ENCODE measurements around the gene TMEM40. TPM values are rescaled to one million over a fixed set of nuclear protein-coding genes. Genes with fewer than 3 reads are reported as not detected.

TMEM40 gene
- total and polyA plus RNA-seq, 2 experiments from 2014 or later, result 0.14 to 0.48 TPM

DNA sequence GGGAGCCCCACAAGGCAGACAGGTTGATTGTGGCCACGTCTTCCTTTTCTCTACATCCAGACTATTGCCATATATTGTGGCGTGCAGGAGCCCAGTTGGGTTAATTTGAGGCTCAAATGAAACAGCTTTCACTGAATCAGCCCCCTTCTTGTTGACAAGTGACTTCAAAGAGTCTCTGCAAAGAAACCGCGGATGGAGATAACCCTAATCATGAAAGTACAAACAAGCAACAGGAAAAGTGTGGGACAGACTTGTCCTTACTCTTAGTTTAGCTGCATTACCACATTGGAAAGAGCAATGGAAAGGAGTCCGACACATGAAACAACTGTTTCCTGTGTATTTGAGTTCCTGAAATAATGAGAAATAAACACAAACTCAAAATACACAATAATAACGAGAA lies 3.3 kb downstream of the TMEM40 start:
- H3K4me3 Mint-ChIP-seq, result no peak overlapping the region

More for the DNA sequence above, 3.3 kb downstream of the TMEM40 start:
- Mint-ChIP-seq H3K9me3 (no peaks in the 10 kb centered on the region), H3K27me3 (ENCODE audit: insufficient read depth, low read depth, poor library complexity) (peaks cover 14% of the 10 kb centered on the region), H3K27ac (no peak overlapping the region), H3K4me1 (peaks cover 18% of the 10 kb centered on the region), H3K36me3 (ENCODE audit: low read depth) (no peaks in the 10 kb centered on the region; the same call in 2 of the 3 replicates)
- ATAC-seq (no peak), DNase-seq (ENCODE audit: low spot score) (no peak)
- Histone ChIP-seq H3F3A (replicated peaks; ENCODE audit: low read depth) (no peaks in the 10 kb centered on the region), H3K79me2 (replicated peaks; ENCODE audit: insufficient read depth) (no peaks in the 10 kb centered on the region), H2AFZ (no peak overlapping the region), H3K4me2 (no peak overlapping the region), H3K9me2 (ENCODE audit: insufficient read depth) (no peaks in the 10 kb centered on the region), H3K27ac (ENCODE audit: low read depth) (no peak overlapping the region), H3K36me3 (ENCODE audit: insufficient read depth) (no peaks in the 10 kb centered on the region), H3K27me3 (ENCODE audit: insufficient read depth) (no peaks in the 10 kb centered on the region), H3K4me3 (no peak overlapping the region), H4K20me1 (replicated peaks; ENCODE audit: insufficient read depth) (no peaks in the 10 kb centered on the region), H3K4me1 (ENCODE audit: insufficient read depth) (no peaks in the 10 kb centered on the region)
- TF ChIP-seq POLR2AphosphoS5 (IDR thresholded peaks at IDR 0.05; ENCODE audit: low read depth) (no peak), EZH2 (IDR thresholded peaks at IDR 0.05; ENCODE audit: low read depth, unreplicated experiment) (no peak), ZNF331 (CRISPR knock-in tag; IDR thresholded peaks at IDR 0.05; ENCODE audit: low read depth) (no peak), EZH2phosphoT487 (IDR thresholded peaks at IDR 0.05; ENCODE audit: unreplicated experiment) (no peak), NANOG (IDR thresholded peaks at IDR 0.05; ENCODE audit: borderline replicate concordance) (no peak), CTCF (conservative IDR thresholded peaks at IDR 0.05; ENCODE audit: low read depth in 2 of 2) (no peak), REST (IDR thresholded peaks at IDR 0.05; ENCODE audit: unreplicated experiment) (no peak), CREB1 (CRISPR knock-in tag; IDR thresholded peaks at IDR 0.05; ENCODE audit: low read depth) (no peak), ZNF114 (CRISPR knock-in tag; IDR thresholded peaks at IDR 0.05) (no peak), STAT1 (IDR thresholded peaks at IDR 0.05; ENCODE audit: unreplicated experiment) (no peak), ETS1 (IDR thresholded peaks at IDR 0.05) (no peak), JUNB (IDR thresholded peaks at IDR 0.05; ENCODE audit: unreplicated experiment) (no peak)
- TF ChIP-seq, protein P1, sequence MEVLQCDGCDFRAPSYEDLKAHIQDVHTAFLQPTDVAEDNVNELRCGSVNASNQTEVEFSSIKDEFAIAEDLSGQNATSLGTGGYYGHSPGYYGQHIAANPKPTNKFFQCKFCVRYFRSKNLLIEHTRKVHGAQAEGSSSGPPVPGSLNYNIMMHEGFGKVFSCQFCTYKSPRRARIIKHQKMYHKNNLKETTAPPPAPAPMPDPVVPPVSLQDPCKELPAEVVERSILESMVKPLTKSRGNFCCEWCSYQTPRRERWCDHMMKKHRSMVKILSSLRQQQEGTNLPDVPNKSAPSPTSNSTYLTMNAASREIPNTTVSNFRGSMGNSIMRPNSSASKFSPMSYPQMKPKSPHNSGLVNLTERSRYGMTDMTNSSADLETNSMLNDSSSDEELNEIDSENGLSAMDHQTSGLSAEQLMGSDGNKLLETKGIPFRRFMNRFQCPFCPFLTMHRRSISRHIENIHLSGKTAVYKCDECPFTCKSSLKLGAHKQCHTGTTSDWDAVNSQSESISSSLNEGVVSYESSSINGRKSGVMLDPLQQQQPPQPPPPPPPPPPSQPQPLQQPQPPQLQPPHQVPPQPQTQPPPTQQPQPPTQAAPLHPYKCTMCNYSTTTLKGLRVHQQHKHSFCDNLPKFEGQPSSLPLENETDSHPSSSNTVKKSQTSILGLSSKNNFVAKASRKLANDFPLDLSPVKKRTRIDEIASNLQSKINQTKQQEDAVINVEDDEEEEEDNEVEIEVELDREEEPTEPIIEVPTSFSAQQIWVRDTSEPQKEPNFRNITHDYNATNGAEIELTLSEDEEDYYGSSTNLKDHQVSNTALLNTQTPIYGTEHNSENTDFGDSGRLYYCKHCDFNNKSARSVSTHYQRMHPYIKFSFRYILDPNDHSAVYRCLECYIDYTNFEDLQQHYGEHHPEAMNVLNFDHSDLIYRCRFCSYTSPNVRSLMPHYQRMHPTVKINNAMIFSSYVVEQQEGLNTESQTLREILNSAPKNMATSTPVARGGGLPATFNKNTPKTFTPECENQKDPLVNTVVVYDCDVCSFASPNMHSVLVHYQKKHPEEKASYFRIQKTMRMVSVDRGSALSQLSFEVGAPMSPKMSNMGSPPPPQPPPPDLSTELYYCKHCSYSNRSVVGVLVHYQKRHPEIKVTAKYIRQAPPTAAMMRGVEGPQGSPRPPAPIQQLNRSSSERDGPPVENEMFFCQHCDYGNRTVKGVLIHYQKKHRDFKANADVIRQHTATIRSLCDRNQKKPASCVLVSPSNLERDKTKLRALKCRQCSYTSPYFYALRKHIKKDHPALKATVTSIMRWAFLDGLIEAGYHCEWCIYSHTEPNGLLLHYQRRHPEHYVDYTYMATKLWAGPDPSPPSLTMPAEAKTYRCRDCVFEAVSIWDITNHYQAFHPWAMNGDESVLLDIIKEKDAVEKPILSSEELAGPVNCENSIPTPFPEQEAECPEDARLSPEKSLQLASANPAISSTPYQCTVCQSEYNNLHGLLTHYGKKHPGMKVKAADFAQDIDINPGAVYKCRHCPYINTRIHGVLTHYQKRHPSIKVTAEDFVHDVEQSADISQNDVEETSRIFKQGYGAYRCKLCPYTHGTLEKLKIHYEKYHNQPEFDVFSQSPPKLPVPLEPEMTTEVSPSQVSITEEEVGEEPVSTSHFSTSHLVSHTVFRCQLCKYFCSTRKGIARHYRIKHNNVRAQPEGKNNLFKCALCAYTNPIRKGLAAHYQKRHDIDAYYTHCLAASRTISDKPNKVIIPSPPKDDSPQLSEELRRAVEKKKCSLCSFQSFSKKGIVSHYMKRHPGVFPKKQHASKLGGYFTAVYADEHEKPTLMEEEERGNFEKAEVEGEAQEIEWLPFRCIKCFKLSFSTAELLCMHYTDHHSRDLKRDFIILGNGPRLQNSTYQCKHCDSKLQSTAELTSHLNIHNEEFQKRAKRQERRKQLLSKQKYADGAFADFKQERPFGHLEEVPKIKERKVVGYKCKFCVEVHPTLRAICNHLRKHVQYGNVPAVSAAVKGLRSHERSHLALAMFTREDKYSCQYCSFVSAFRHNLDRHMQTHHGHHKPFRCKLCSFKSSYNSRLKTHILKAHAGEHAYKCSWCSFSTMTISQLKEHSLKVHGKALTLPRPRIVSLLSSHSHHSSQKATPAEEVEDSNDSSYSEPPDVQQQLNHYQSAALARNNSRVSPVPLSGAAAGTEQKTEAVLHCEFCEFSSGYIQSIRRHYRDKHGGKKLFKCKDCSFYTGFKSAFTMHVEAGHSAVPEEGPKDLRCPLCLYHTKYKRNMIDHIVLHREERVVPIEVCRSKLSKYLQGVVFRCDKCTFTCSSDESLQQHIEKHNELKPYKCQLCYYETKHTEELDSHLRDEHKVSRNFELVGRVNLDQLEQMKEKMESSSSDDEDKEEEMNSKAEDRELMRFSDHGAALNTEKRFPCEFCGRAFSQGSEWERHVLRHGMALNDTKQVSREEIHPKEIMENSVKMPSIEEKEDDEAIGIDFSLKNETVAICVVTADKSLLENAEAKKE (CRISPR knock-in tag; IDR thresholded peaks at IDR 0.05), result no peak

Measured in GM23338 (cell line).